Keratinocyte (primary cell): ENCODE measurements around the gene DCDC2C. TPM values are rescaled to one million over a fixed set of nuclear protein-coding genes. Genes with fewer than 3 reads are reported as not detected.

ENCODE experiments used
- DNase-seq: peaks from one replicate; pipeline ENCODE4 v3.0.0-alpha.2; 2011; ENCODE audit warnings: low read depth, missing footprints, low spot score
- FAIRE-seq: peaks from 2 replicates; lab custom pipeline; 2011; peaks lifted over from hg19 to GRCh38; lab: Jason Lieb, UNC
- H2AFZ ChIP-seq: 2 replicates; pipeline ENCODE4 v1.6.0; 2012; ENCODE audit warnings: low read length, control low read depth, inconsistent platforms; ENCODE audit not compliant: control insufficient read depth
- H3K27ac ChIP-seq: 2 replicates; pipeline ENCODE4 v1.5.1; 2011; ENCODE audit warnings: low read length; ENCODE audit not compliant: control insufficient read depth, insufficient read depth
- H3K27me3 ChIP-seq: 3 replicates; pipeline ENCODE4 v1.6.0; 2011; ENCODE audit warnings: low read length; ENCODE audit not compliant: control insufficient read depth, insufficient read depth; ENCODE audit errors: extremely low read depth
- H3K36me3 ChIP-seq, 2 experiments: 2 replicates in 1 of 2; 3 replicates in 1 of 2; pipeline ENCODE4 v1.5.1; 2011; ENCODE audit warnings: low read length in 2 of 2, mild to moderate bottlenecking in 1 of 2; ENCODE audit not compliant: control insufficient read depth in 2 of 2, insufficient read depth in 2 of 2; ENCODE audit errors: extremely low read depth in 1 of 2
- H3K4me1 ChIP-seq: 3 replicates; pipeline ENCODE4 v1.5.1; 2011; ENCODE audit warnings: low read length; ENCODE audit not compliant: control insufficient read depth, insufficient read depth; ENCODE audit errors: extremely low read depth
- H3K4me2 ChIP-seq: 3 replicates; pipeline ENCODE4 v1.6.0; 2011; ENCODE audit warnings: low read depth, low read length; ENCODE audit not compliant: control insufficient read depth, insufficient read depth; ENCODE audit errors: extremely low read depth
- H3K4me3 ChIP-seq, 3 experiments: fragments of 200-600 bp in 1 of 3; sonication (generic) in 1 of 3; 2 replicates in 2 of 3; 3 replicates in 1 of 3; pipeline ENCODE4 v1.5.1; 2011 to 2016; ENCODE audit warnings: low read length in 3 of 3, mild to moderate bottlenecking in 3 of 3, control low read depth in 2 of 3, inconsistent platforms in 1 of 3, low read depth in 1 of 3, mixed read lengths in 1 of 3, mixed run types in 1 of 3, moderate library complexity in 1 of 3; ENCODE audit not compliant: control insufficient read depth in 2 of 3, insufficient read depth in 2 of 3; ENCODE audit errors: extremely low read depth in 1 of 3
- H3K79me2 ChIP-seq: 2 replicates; pipeline ENCODE4 v1.6.0; 2012; ENCODE audit warnings: low read length; ENCODE audit not compliant: control insufficient read depth, insufficient read depth
- H3K9ac ChIP-seq: 3 replicates; pipeline ENCODE4 v1.6.0; 2011; ENCODE audit warnings: low read length; ENCODE audit not compliant: control insufficient read depth, insufficient read depth; ENCODE audit errors: extremely low read depth
- H3K9me1 ChIP-seq: 3 replicates; pipeline ENCODE4 v1.6.0; 2011; ENCODE audit warnings: low read length; ENCODE audit not compliant: control insufficient read depth, insufficient read depth; ENCODE audit errors: extremely low read depth
- H3K9me3 ChIP-seq: 2 replicates; pipeline ENCODE4 v1.5.1; 2012; ENCODE audit warnings: low read depth, low read length; ENCODE audit not compliant: control insufficient read depth
- H4K20me1 ChIP-seq: 3 replicates; pipeline ENCODE4 v1.6.0; 2011; ENCODE audit warnings: low read length; ENCODE audit not compliant: control insufficient read depth, insufficient read depth; ENCODE audit errors: extremely low read depth
- CTCF ChIP-seq, 3 experiments: IDR thresholded peaks in 1 of 3; conservative IDR thresholded peaks in 1 of 3; optimal IDR thresholded peaks in 1 of 3; 2 replicates in 2 of 3; 3 replicates in 1 of 3; pipeline versions ENCODE3 to v1.5.1; 2011; ENCODE audit warnings: low read length in 3 of 3, mild to moderate bottlenecking in 3 of 3, moderate library complexity in 2 of 3, control low read depth in 1 of 3, inconsistent platforms in 1 of 3; ENCODE audit not compliant: insufficient read depth in 2 of 3; ENCODE audit errors: extremely low read depth in 1 of 3
- EZH2 ChIP-seq: IDR thresholded peaks from one replicate; pipeline ENCODE4 v1.6.1; 2012; ENCODE audit warnings: inconsistent platforms, mild to moderate bottlenecking, low read length, moderate library complexity
- dilution Hi-C: fragments of 300-500 bp; cut with MboI; formaldehyde crosslinking; loops from one replicate; pipeline ENCODE4 v1.7.0; 2020; ENCODE audit warnings: low sequenced_read_pairs; ENCODE audit not compliant: extremely low pct_ligation_motif_present
- polyA plus RNA-seq, 5 experiments: library from polyadenylated mRNA; depleted of rRNA in 3 of 5; stranded (reverse) in 3 of 5; stranded (forward) in 1 of 5; unstranded in 1 of 5; fragments of >200 nt; gene quantifications; 1 replicate in 1 of 5; 2 replicates in 3 of 5; 3 replicates in 1 of 5; pipeline versions ENCODE4 v1.2.1 to v1.2.3, GENCODE V29; 2011 to 2012; ENCODE audit warnings: missing spikeins in 2 of 5, low read depth in 1 of 5, low replicate concordance in 1 of 5

The DCDC2C gene
- polyA plus RNA-seq, 1 donor (not counting 4 experiments of a cell fraction or from before 2014, with no cell fraction given) = not detected

- Histone ChIP-seq H3K36me3 (no peaks in the 10 kb centered on the region), H3K4me2 (no peak overlapping the region), H3K9ac (no peak overlapping the region), H3K79me2 (no peaks in the 10 kb centered on the region), H3K9me3 (peaks cover 6% of the 10 kb centered on the region), H2AFZ (no peak overlapping the region), H4K20me1 (no peaks in the 10 kb centered on the region), H3K4me1 (no peaks in the 10 kb centered on the region), H3K4me3 (no peak overlapping the region), H3K9me1 (no peaks in the 10 kb centered on the region), H3K27ac (no peak overlapping the region), H3K27me3 (no peaks in the 10 kb centered on the region)
- dilution Hi-C loops = no loop called here
- DNase-seq = no peak
- FAIRE-seq = no peak
- TF ChIP-seq EZH2 (no peak), CTCF (optimal IDR thresholded peaks at IDR 0.05 in 1 of 3, IDR thresholded peaks at IDR 0.05 in 1 of 3, conservative IDR thresholded peaks at IDR 0.05 in 1 of 3; ENCODE audit: extremely low read depth in 1 of 3, insufficient read depth in 2 of 3, low read length in 3 of 3) (no peak)
These were observed 52.9 kb downstream of the DCDC2C start for GRCh38 chr2:3756306-3756705.

- no peak overlapping the region for H3K4me2 ChIP-seq
- no peaks in the 10 kb centered on the region for H3K79me2 ChIP-seq
- TF ChIP-seq CTCF (optimal IDR thresholded peaks at IDR 0.05 in 1 of 3, IDR thresholded peaks at IDR 0.05 in 1 of 3, conservative IDR thresholded peaks at IDR 0.05 in 1 of 3; ENCODE audit: extremely low read depth in 1 of 3, insufficient read depth in 2 of 3, low read length in 3 of 3) = no peak
- H3K27me3 ChIP-seq = no peaks in the 10 kb centered on the region
- no peak for DNase-seq
- dilution Hi-C loops = no loop called here
- H3K4me1 ChIP-seq = no peaks in the 10 kb centered on the region
- no peak overlapping the region for H2AFZ ChIP-seq
- no peak overlapping the region for H3K4me3 ChIP-seq
- H4K20me1 ChIP-seq = no peaks in the 10 kb centered on the region
- no peaks in the 10 kb centered on the region for H3K36me3 ChIP-seq
- H3K9me1 ChIP-seq = no peaks in the 10 kb centered on the region
- no peak overlapping the region for H3K9ac ChIP-seq
- peaks cover 6% of the 10 kb centered on the region for H3K9me3 ChIP-seq
- FAIRE-seq = no peak
- no peak overlapping the region for H3K27ac ChIP-seq
These were observed 55.5 kb downstream of the DCDC2C start for GRCh38 chr2:3758906-3759305.
